H9 (cell line): ENCODE measurements around the gene ELFN2. TPM values are rescaled to one million over a fixed set of nuclear protein-coding genes. Genes with fewer than 3 reads are reported as not detected.

Experiments used
- DNase-seq: peaks from one replicate; pipeline ENCODE4 v3.0.0-alpha.2; 2017
- H2AFZ ChIP-seq: one replicate; pipeline ENCODE4 v1.6.1; 2013; ENCODE audit warnings: mild to moderate bottlenecking, low read length, control low read depth, moderate library complexity
- H2AK5ac ChIP-seq: 2 replicates; pipeline ENCODE4 v1.6.1; 2013; ENCODE audit warnings: low read length, control low read depth, mixed read lengths; ENCODE audit not compliant: insufficient read length
- H2BK120ac ChIP-seq: one replicate; pipeline ENCODE4 v1.6.1; 2013; ENCODE audit warnings: low read depth, mild to moderate bottlenecking, low read length, control low read depth, inconsistent platforms; ENCODE audit not compliant: poor library complexity, severe bottlenecking
- H2BK12ac ChIP-seq: 2 replicates; pipeline ENCODE4 v1.6.1; 2013; ENCODE audit warnings: low read length, control low read depth, mixed read lengths, low read depth; ENCODE audit not compliant: insufficient read length
- H2BK15ac ChIP-seq: 2 replicates; pipeline ENCODE4 v1.6.1; 2013; ENCODE audit warnings: low read depth, low read length, control low read depth
- H2BK20ac ChIP-seq: one replicate; pipeline ENCODE4 v1.6.1; 2013; ENCODE audit warnings: low read depth, mild to moderate bottlenecking, low read length, control low read depth, inconsistent platforms; ENCODE audit not compliant: poor library complexity, severe bottlenecking
- H2BK5ac ChIP-seq: 2 replicates; pipeline ENCODE4 v1.6.1; 2013; ENCODE audit warnings: low read length, control low read depth, mixed read lengths; ENCODE audit not compliant: insufficient read length
- H3K14ac ChIP-seq: 2 replicates; pipeline ENCODE4 v1.6.1; 2013; ENCODE audit warnings: low read length, control low read depth; ENCODE audit not compliant: insufficient read depth
- H3K18ac ChIP-seq: 2 replicates; pipeline ENCODE4 v1.6.1; 2013; ENCODE audit warnings: low read depth, mild to moderate bottlenecking, mixed read lengths, low read length, control low read depth; ENCODE audit not compliant: insufficient read length
- H3K23ac ChIP-seq: 2 replicates; pipeline ENCODE4 v1.6.1; 2013; ENCODE audit warnings: low read length, control low read depth, mixed read lengths, low read depth; ENCODE audit not compliant: insufficient read length
- H3K23me2 ChIP-seq: 2 replicates; pipeline ENCODE4 v1.6.1; 2013; ENCODE audit warnings: low read depth, mild to moderate bottlenecking, mixed read lengths, low read length, control low read depth; ENCODE audit not compliant: insufficient read length, poor library complexity, severe bottlenecking
- H3K27ac ChIP-seq: 2 replicates; pipeline ENCODE4 v1.5.1; 2013; ENCODE audit warnings: low read length, control low read depth, mixed read lengths, low read depth; ENCODE audit not compliant: insufficient read length
- H3K27me3 ChIP-seq: 2 replicates; pipeline ENCODE4 v1.6.1; 2013; ENCODE audit warnings: low read length, control low read depth, inconsistent platforms; ENCODE audit not compliant: insufficient read depth
- H3K4ac ChIP-seq: 2 replicates; pipeline ENCODE4 v1.6.1; 2013; ENCODE audit warnings: low read depth, mild to moderate bottlenecking, control low read depth, inconsistent platforms, low read length, moderate library complexity
- H3K4me1 ChIP-seq: 2 replicates; pipeline ENCODE4 v1.6.1; 2013; ENCODE audit warnings: low read length, control low read depth, inconsistent platforms; ENCODE audit not compliant: insufficient read depth
- H3K4me2 ChIP-seq: 2 replicates; pipeline ENCODE4 v1.6.1; 2013; ENCODE audit warnings: low read length, control low read depth, mixed read lengths; ENCODE audit not compliant: insufficient read length, insufficient read depth
- H3K56ac ChIP-seq: 2 replicates; pipeline ENCODE4 v1.6.1; 2013; ENCODE audit warnings: low read depth, mild to moderate bottlenecking, mixed read lengths, low read length, control low read depth; ENCODE audit not compliant: insufficient read length
- H3K79me1 ChIP-seq: 2 replicates; pipeline ENCODE4 v1.6.1; 2013; ENCODE audit warnings: low read depth, mild to moderate bottlenecking, moderate library complexity, low read length, control low read depth, inconsistent platforms; ENCODE audit not compliant: insufficient read depth, poor library complexity, severe bottlenecking
- H3K79me2 ChIP-seq: 2 replicates; pipeline ENCODE4 v1.6.1; 2013; ENCODE audit warnings: low read length, control low read depth, inconsistent platforms; ENCODE audit not compliant: insufficient read depth
- H3K9ac ChIP-seq: 2 replicates; pipeline ENCODE4 v1.6.1; 2013; ENCODE audit warnings: low read length, control low read depth, mixed read lengths; ENCODE audit not compliant: insufficient read length; ENCODE audit errors: extremely low read depth
- H3K9me3 ChIP-seq: one replicate; pipeline ENCODE4 v1.6.1; 2013; ENCODE audit warnings: low read depth, low read length, inconsistent platforms; ENCODE audit not compliant: control insufficient read depth
- H3T11ph ChIP-seq: one replicate; pipeline ENCODE4 v1.6.1; 2013; ENCODE audit warnings: mild to moderate bottlenecking, low read length, control low read depth, inconsistent platforms
- H4K20me1 ChIP-seq: one replicate; pipeline ENCODE4 v1.6.1; 2013; ENCODE audit not compliant: control insufficient read depth, insufficient read length, insufficient read depth
- H4K5ac ChIP-seq: 2 replicates; pipeline ENCODE4 v1.6.1; 2013; ENCODE audit warnings: low read depth, mild to moderate bottlenecking, mixed read lengths, low read length, control low read depth; ENCODE audit not compliant: insufficient read length
- H4K8ac ChIP-seq: replicated peaks from 2 replicates; pipeline ENCODE4 v1.6.1; 2013; ENCODE audit warnings: low read length, control low read depth, mixed read lengths, low read depth; ENCODE audit not compliant: insufficient read length
- H4K91ac ChIP-seq: 2 replicates; pipeline ENCODE4 v1.6.1; 2013; ENCODE audit warnings: low read depth, mild to moderate bottlenecking, moderate library complexity, mixed read lengths, low read length, control low read depth; ENCODE audit not compliant: insufficient read length
- H3K27ac Mint-ChIP-seq, 3 experiments: 2 replicates in 2 of 3; 3 replicates in 1 of 3; pipeline ENCODE4 v1.8.0; 2020 to 2021; ENCODE audit warnings: mixed read lengths in 3 of 3, mild to moderate bottlenecking in 1 of 3, moderate library complexity in 1 of 3
- H3K27me3 Mint-ChIP-seq: 2 replicates; pipeline ENCODE4 v1.8.0; 2021; ENCODE audit warnings: low read depth, mild to moderate bottlenecking, moderate library complexity, mixed read lengths
- H3K36me3 Mint-ChIP-seq, 3 experiments: 2 replicates in 2 of 3; 3 replicates in 1 of 3; pipeline ENCODE4 v1.8.0; 2020 to 2021; ENCODE audit warnings: low read depth in 3 of 3, mixed read lengths in 3 of 3; ENCODE audit not compliant: insufficient read depth in 1 of 3
- H3K4me1 Mint-ChIP-seq, 2 experiments: 2 replicates each; pipeline ENCODE4 v1.8.0; 2020; ENCODE audit warnings: mixed read lengths in 2 of 2
- H3K4me3 Mint-ChIP-seq, 2 experiments: 2 replicates in 1 of 2; 3 replicates in 1 of 2; pipeline ENCODE4 v1.8.0; 2020 to 2021; ENCODE audit warnings: mild to moderate bottlenecking in 2 of 2, mixed read lengths in 2 of 2, moderate library complexity in 1 of 2
- H3K9me3 Mint-ChIP-seq, 2 experiments: 2 replicates in 1 of 2; 3 replicates in 1 of 2; pipeline ENCODE4 v1.8.0; 2020; ENCODE audit warnings: mild to moderate bottlenecking in 2 of 2, mixed read lengths in 2 of 2, moderate library complexity in 1 of 2
- WGBS: extraction: QIAGEN DNeasy Blood & Tissue Kit; methylation state at CpG from one replicate; pipeline ENCODE4 v1.1.7; 2013; ENCODE audit warnings: missing lambda C conversion rate, low lambda C conversion rate, mixed read lengths; ENCODE audit not compliant: insufficient read length; ENCODE audit errors: extremely low coverage; 5-methylcytosine and 5-hydroxymethylcytosine counted together
- total RNA-seq: library from RNA; stranded (reverse); gene quantifications from 2 replicates; pipeline ENCODE4 v1.2.1, GENCODE V29; 2021
- TF ChIP-seq, protein P1 (sequence below): fragments of 200-600 bp; sonication (generic); conservative IDR thresholded peaks from 3 replicates; pipeline ENCODE4 v1.8.0; 2021; ENCODE audit warnings: antibody characterized with exemption, mild to moderate bottlenecking

Gene ELFN2
- total RNA-seq, 1 experiment from 2014 or later, result 0.70 TPM

DNA sequence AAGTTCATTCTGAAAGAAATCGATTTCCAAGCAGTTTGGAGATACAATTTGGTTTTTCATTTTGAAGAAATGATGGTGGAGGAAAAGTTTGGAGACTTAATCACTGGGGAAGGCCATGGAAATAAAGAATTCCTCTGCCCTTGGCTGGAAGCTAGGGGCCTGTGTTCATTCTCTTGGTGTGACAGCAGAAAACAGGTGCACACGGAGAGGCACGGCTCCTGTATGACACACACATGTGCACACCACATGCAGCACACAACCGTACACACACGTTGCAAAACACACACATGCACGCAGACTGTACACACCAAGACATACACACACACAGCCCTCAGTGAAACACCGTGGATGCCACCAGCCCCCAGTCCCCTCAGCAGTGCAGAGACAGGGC is 80.8 kb downstream of the ELFN2 start:
- Histone ChIP-seq H3K23me2 (no peaks in the 10 kb centered on the region), H3T11ph (no peak overlapping the region), H2BK5ac (no peak overlapping the region), H4K20me1 (no peaks in the 10 kb centered on the region), H4K5ac (no peak overlapping the region), H2BK20ac (no peak overlapping the region), H3K27ac (no peak overlapping the region), H3K4me2 (no peak overlapping the region), H3K9ac (no peak overlapping the region), H4K91ac (no peak overlapping the region), H3K79me1 (no peaks in the 10 kb centered on the region), H3K27me3 (no peaks in the 10 kb centered on the region), H3K56ac (no peak overlapping the region), H3K4me1 (no peaks in the 10 kb centered on the region; the same call in 1 of the 2 replicates), H3K79me2 (no peaks in the 10 kb centered on the region), H3K9me3 (no peaks in the 10 kb centered on the region), H2BK15ac (no peak overlapping the region), H4K8ac (no peak overlapping the region), H3K14ac (no peak overlapping the region), H3K23ac (no peak overlapping the region), H2AK5ac (no peak overlapping the region), H3K18ac (no peak overlapping the region), H2AFZ (no peak overlapping the region), H2BK120ac (no peak overlapping the region), H3K4ac (no peak overlapping the region), H2BK12ac (no peak overlapping the region)
- no peaks in the 10 kb centered on the region; a peak in 1 of 5 replicates for H3K9me3 Mint-ChIP-seq
- H3K4me1 Mint-ChIP-seq, result peaks cover 12 to 29% of the 10 kb centered on the region in 2 experiments
- H3K27ac Mint-ChIP-seq, result no peak overlapping the region
- DNase-seq, result no peak
- H3K27me3 Mint-ChIP-seq, result peaks cover 7% of the 10 kb centered on the region
- WGBS, result no CpG with 5 or more reads among the region's 7 CpGs
- H3K36me3 Mint-ChIP-seq, result no peaks in the 10 kb centered on the region
- TF ChIP-seq, protein P1, sequence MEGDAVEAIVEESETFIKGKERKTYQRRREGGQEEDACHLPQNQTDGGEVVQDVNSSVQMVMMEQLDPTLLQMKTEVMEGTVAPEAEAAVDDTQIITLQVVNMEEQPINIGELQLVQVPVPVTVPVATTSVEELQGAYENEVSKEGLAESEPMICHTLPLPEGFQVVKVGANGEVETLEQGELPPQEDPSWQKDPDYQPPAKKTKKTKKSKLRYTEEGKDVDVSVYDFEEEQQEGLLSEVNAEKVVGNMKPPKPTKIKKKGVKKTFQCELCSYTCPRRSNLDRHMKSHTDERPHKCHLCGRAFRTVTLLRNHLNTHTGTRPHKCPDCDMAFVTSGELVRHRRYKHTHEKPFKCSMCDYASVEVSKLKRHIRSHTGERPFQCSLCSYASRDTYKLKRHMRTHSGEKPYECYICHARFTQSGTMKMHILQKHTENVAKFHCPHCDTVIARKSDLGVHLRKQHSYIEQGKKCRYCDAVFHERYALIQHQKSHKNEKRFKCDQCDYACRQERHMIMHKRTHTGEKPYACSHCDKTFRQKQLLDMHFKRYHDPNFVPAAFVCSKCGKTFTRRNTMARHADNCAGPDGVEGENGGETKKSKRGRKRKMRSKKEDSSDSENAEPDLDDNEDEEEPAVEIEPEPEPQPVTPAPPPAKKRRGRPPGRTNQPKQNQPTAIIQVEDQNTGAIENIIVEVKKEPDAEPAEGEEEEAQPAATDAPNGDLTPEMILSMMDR, result no peak
- H3K4me3 Mint-ChIP-seq, result no peak overlapping the region
